OCI-M1 (cell line): ENCODE data around the gene LMOD1.

Experiments used
- DNase-seq: peaks from one replicate; lab custom pipeline; 2025; lab: John Stamatoyannopoulos, UW

The LMOD1 gene

GRCh38 chr1:201891451-201892045, 54.8 kb downstream of the LMOD1 start:
- DNase-seq = no peak

GRCh38 chr1:201890806-201891450, 55.4 kb downstream of the LMOD1 start:
- DNase-seq = no peak

GRCh38 chr1:201890223-201890622, 56.1 kb downstream of the LMOD1 start:
- DNase-seq = no peak

- no peak for DNase-seq
Measured at GRCh38 chr1:201889090-201889968, 57.0 kb downstream of the LMOD1 start.

GRCh38 chr1:201888282-201889089, 57.9 kb downstream of the LMOD1 start, which contains the start of gene SHISA4:
SHISA4 (plus strand) TSS chr1:201888898; CDS start chr1:201888995, 97 bp downstream.
- DNase-seq = no peak

GRCh38 chr1:201887116-201887866, 59.1 kb downstream of the LMOD1 start:
- DNase-seq = peak; percentile 30

GRCh38 chr1:201886103-201886885, 60.1 kb downstream of the LMOD1 start:
- no peak for DNase-seq

GRCh38 chr1:201885531-201886075, 60.7 kb downstream of the LMOD1 start:
- peak; percentile 68 for DNase-seq

GRCh38 chr1:201884425-201884824, 61.9 kb downstream of the LMOD1 start:
- peak; percentile 47 for DNase-seq

GRCh38 chr1:201883786-201884185, 62.6 kb downstream of the LMOD1 start:
- peak; percentile 87 for DNase-seq

GRCh38 chr1:201883266-201883665, 63.1 kb downstream of the LMOD1 start:
- DNase-seq = no peak

- peak; percentile 91 for DNase-seq
Measured at GRCh38 chr1:201882665-201883132, 63.6 kb downstream of the LMOD1 start.

GRCh38 chr1:201881617-201882016, 64.7 kb downstream of the LMOD1 start:
- no peak for DNase-seq

GRCh38 chr1:201880928-201881571, 65.3 kb downstream of the LMOD1 start:
- DNase-seq = peak; percentile 25

- peak; percentile 64 for DNase-seq
Measured at GRCh38 chr1:201877877-201878401, 68.4 kb downstream of the LMOD1 start.

GRCh38 chr1:201876148-201876818, 70.1 kb downstream of the LMOD1 start:
- DNase-seq = no peak

- no peak for DNase-seq
Measured at GRCh38 chr1:201874672-201875071, 71.7 kb downstream of the LMOD1 start.

- no peak for DNase-seq
Measured at GRCh38 chr1:201870397-201870796, 76.0 kb downstream of the LMOD1 start.

- no peak for DNase-seq
Measured at GRCh38 chr1:201861448-201861847, 84.9 kb downstream of the LMOD1 start.
